Central memory CD4-positive, alpha-beta T cell (primary cell): ENCODE measurements around the gene GPATCH8.
"Not testable (repeated sequence)": the region's sequence is repeated elsewhere in the genome, so short reads cannot be mapped to it uniquely, and the experiment has no call there.

Source experiments
- DNase-seq: peaks from one replicate; pipeline ENCODE4 v3.0.0; 2022

GPATCH8 gene

DNA sequence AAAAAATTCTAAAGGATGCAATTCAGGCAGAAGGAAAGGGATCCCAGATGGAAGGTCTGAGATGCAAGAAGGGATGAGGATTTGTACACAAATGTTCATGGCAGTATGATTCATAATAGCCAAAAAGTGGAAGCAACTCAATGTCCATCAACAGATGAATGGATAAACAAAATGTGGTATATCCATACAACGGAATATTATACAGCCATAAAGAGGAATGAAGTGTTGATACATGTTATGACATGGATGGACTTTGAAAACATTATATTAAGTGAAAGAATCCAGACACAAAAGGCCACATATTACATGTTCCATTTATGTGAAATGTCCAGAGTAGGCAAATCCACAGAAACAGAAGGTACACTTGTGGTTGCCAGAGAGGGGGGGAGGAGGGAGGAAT, 23.9 kb upstream of the GPATCH8 start:
- no peak for DNase-seq

DNA sequence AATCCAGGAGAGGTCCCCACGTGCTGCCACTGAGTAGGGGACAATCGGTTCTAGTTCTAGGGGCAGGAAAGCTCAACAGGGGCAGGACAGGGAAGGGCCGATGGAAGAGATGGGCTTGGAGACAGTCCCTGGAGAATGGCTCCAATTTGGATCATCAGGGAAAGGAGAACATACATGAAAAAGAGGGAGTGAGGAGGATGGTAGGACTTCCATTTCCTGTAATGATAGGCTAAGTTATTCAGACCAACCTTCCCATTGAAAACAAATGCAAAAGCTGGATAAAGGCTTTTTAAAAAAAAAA, 20.4 kb upstream of the GPATCH8 start:
- DNase-seq: no peak

DNA sequence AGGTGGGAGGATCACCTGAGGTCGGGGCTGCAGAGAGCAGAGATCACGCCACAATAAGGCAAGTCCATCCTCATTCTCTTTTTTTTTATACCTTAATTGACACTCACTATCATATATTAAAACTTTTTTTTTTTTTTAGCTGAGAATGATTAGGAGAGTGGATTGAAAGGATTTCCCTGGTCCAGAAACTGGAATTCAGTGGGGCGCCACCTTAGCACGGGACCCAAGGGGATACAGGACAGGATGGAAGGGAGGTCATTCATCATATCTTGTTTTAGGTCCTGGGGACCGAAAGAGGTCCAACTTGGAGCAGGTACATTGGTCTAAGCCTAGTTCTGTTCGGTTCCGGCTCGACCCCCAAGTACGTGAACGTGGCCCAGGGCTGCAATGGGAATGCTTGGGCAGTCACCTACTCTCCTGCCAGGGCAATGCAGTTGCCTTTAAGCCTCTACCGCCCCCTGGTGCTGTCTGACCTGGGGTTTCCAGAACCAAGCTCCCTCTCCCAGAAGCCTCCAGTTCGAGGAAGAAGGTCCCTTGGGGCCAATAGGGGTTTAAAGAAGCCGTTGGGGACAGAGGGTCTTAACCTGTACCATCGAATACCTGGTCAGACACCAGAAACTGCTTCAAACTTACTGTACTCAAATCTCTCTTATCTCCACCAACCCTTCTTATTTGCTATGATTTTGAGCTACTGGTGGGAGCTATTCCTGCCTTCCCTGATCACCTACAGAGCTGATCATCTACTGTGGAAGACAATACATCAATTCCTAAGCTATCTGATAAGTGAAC, 19.9 kb upstream of the GPATCH8 start:
- DNase-seq: no peak

DNA sequence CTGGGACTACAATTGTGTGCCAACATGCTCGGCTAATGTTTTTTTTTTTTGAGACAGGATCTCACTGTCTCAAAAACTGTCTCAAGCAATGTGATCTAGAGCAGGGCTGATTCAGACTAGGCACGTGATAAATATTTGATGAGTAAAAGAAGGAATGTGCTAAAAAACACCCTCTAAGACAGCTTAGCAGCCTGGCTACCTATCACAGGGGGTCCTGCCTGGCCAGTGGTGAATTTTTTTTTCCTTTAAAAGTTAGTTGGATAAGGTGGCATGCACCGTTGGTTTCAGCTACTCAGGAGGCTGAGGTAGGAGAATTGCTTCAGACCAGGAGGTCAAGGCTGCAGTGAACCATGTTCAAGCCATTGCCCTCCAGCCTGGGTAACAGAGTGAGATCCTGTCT, 14.8 kb upstream of the GPATCH8 start:
- no peak for DNase-seq

DNA sequence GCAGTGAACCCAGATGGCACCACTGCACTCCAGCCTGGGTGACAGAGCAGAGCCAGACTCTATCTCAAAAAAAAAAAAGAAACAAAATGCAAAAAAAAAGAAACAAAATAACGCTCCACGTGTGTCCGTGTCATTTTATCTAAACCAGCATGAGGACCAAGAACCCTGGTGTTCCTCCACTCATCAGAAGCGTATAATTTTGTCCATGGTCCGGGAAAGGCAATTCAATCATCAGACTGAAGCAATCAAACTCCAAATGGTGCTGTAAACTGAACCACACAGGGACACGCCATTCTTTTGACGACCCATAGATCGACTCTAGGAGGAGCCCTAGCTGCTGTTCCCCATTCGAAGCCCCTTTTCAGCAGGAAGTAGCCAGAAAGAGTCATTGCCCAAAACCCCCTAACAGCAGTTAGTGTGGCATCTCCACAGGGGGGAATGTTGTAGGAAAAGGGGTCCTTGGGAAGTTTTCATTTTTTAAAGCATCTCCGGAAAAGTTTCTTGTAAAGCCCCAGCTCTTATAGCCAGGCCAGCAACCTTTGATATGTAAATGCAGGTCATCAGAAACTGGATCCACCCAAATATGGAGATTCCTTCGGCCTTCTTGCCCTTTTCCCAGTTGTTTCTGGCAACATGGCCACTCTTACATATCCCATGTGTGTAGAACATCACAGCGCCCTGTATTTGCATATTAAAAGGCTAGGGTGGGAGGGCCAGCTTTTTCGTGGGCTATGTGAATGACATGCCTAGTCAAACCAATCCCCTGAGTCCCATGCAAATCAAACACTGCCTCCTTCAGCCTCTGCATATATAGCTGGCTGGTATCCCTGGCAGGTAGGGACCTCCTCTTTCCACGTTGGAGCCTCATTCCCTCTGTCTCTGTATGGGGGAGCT, 8.3 kb upstream of the GPATCH8 start:
- not testable (repeated sequence) for DNase-seq

DNA sequence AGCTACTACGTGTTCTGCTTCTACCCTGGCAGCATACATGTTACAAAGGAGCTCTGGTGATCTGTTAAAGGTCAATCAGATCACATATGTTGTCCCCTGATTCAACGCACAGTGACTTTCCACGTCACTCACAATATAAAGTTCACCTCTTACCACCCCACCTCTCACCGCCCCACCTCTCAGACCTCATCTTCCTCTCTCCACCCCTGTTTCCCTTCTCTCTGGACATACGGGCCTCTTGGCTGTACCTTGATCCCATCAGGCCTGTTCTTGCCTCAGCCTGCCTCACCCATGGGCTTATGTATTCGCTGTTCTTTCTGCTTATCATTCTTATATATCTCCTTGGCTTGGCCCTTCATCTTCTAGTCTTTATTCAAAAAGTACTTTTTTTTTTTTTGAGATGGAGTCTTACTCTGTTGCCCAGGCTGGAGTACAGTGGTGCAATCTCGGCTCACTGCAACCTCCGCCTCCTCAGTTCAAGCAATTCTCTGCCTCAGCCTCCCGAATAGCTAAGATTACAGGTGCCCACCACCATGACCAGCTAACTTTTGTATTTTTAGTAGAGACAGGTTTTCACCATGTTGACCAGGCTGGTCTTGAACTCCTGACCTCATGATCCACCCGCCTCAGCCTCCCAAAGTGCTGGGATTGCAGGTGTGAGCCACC, 3.9 kb upstream of the GPATCH8 start:
- not testable (repeated sequence) for DNase-seq

DNA sequence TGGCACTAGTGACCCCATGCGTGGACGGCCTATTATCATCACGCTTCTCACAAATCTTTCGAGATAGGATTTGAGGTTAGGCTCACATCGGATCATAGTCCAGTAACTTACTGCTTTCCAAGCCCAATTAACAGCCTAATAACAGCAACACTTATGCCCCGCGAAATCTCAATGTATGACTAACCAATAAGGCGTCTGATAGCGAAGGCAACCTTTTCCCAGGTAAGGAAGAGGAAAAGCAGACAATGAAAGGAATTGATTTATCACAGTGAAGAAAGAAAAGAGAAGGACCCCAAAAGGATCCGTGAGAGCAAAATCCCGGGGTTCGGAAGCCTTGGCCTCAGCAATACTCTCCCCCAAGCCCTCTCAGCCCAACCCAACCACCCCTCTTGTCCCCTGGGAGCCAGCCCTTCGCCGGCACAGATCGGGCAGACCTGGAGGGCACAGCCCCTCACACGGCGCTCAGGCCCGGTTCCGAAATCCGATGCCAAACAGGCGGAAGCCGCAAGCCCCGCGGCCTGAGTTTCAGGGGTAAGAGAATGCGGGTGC, 534 bp downstream of the GPATCH8 start:
- DNase-seq: no peak

DNA sequence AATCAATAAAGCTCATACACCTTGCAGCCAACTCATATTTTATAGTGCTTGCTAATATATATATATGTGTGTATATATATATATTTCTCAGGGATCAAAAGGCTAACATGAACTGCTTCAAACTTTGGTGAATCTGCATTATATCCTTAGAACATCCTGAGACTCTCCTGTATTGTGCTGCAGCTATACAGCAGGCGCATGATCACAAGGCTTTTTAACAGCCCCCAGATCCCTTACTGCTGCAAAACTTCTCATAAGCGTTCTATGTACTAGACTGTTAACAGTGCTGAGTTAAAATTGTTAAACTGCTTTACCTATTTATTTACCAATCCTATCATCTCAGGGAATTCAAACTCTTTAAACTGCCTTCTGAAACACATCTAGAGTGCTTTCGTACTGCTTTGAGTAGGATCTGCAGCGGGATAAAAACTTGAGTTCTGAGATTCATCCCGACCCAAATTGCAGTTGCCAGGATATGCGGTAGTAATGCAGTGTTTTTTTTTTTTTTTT, 1.3 kb downstream of the GPATCH8 start:
- DNase-seq: no peak

DNA sequence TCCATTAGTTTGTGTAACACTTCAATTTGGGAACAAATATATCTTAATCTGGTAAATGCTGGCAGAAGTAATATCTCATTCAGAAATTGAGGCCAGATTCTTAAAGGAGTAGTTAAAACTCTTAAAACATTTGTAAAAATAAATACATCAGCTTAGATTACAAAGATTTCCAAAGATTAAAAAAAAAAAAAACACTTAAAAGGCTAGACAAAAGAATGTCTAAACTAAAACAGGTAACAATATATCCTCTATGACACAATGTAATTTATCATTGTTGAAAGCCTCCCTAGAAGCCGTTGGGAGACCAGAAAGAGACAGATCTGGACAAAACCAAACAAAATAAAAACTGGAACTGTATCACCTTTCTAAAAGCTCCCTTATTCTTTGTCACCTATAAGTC, 3.5 kb downstream of the GPATCH8 start:
- no peak for DNase-seq

DNA sequence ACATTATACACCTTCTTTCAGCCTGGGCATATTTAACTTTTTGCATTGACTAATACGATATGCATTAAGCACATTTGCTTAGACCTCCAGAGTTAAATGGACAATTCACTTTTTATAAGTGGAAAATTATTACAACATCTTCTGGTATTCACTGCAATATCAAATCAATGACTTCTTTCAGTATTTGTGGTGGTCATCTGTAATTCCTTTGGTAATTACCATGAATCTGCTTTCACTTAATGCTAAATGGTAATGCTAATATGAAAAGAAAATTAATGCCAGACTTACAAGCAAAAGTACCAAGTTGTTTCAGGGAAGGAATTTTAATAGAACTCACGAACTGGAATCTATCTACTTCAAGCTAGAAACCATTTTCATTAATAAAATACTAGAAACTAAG, 6.4 kb downstream of the GPATCH8 start:
- no peak for DNase-seq

DNA sequence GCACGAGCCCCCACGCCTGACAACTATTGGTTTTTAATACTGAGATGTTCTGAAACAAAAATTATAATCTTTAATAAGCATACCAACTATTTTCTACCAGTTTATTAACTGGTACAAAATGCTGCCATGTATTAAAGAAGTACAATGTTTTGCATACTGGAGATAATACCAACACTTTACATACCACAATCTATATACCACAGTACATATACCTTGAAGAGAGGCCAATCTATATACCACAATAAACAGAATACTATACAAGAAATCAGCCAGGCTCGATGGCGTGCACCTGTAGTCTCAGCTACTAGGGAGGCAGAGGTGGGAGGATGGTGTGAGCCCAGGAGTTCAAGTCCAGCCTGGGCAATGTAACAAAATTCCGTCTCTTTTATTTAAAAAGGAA, 9.9 kb downstream of the GPATCH8 start:
- no peak for DNase-seq

DNA sequence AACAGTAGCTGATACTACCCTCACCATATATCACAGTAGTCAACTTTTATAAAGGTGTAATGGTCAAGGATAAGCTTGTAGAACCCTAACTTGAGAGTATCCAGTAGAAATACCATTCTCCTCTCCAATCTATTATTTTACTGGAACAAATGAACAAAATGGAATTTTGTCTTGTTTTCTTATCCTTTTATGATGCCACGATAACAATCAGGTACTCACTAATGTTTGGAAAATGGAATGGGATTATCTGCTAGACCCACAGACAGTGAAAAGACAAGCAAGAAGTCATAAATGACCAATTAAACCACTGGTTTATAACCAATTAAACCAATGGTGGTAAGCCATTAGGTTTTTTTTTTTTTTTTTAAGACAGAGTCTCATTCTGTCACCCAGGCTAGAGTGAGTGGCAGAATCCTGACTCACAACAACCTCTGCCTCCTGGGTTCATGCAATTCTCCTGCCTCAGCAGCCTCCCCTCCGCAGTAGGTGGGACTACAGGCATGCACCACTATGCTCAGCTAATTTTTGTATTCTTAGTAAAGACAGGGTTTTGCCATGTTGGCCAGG, 10.4 kb downstream of the GPATCH8 start:
- DNase-seq: no peak

DNA sequence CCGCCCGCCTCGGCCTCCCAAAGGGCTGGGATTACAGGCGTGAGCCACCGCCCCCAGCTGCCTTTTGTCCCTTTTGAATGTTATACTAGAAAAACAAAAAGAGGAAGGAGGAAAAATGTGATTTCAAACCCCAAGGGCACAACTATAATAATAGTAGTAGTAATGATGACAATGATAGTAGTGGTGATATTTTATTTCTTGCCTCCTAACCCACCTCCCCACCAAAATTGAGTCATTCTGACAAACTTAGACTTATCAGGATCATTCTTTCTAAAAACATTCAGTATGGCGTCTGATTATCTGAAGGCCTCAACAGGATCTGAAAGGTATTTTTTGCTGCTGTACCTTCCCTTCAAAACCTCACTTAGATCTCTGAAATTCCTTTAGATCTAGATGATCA, 13.6 kb downstream of the GPATCH8 start:
- no peak for DNase-seq

DNA sequence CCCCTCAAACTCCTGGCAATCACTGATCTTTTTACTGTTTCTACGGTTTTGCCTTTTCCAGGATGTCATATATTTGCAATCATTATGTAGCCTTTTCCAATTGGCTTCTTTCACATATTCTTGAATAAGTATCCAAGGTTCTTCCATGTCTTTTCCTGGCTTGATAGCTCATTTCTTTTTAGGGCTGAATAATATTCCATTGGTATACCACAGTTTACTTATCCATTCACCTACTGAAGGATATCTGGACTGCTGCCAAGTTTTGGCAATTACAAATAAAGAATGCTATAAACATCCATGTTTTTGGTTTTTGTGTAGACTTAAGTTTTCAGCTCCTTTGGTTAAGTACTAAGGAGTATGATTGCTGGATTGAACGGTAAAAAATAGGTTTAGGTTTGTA, 16.0 kb downstream of the GPATCH8 start:
- DNase-seq: no peak

DNA sequence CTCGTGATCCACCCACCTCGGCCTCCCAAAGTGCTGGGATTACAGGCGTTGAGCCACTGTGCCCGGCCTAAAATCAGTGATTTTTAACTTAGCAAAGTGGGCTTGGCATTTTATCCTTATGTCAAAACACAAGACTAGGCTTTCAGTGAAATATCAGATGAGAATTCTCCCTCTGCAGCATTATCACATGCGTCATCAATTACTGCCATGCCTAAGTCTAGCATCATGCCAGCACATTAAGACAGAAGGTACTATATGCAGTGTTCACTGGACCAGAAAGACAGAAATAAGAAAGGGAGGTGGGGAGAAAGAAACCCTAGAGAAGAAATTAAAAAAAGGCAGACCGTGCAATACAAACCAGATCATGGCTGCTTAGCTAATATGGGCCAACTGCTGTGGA, 29.8 kb downstream of the GPATCH8 start:
- DNase-seq: no peak

DNA sequence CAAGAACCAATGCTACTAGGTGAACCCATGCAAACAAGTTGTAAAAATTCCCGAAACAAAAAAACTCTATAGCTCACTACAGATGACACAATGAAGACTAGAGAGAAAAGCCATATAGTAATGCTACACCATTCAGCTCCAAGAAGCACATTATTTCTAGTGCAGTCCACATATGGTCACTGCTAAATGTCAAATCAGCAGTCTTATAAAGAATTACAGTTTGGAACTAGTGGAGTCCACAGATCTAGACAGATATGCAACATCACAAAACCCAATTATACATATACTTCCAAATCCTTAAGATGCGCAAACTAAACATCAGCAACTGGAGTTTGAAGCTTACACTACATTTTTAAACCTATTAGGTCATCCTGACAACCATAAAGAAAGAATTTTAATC, 33.5 kb downstream of the GPATCH8 start:
- no peak for DNase-seq

DNA sequence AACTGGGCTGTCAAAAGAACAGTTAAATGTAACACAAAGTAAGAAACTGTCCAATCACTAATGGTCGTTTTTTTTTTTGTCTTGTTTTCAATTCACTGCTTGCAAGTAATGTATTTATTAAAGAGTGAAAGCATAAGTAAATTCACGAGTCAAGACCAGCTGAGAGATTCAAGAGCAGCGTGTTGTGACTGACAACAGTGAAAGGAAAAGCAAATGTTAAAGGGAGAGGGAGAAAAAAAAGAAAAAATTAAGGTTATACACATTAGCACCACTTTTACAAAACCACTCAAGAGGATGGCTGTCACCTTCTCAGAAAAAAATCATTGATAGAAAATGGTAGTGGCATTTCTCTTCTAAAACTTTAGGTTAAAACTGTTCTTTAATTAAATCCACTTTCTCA, 36.1 kb downstream of the GPATCH8 start:
- no peak for DNase-seq

DNA sequence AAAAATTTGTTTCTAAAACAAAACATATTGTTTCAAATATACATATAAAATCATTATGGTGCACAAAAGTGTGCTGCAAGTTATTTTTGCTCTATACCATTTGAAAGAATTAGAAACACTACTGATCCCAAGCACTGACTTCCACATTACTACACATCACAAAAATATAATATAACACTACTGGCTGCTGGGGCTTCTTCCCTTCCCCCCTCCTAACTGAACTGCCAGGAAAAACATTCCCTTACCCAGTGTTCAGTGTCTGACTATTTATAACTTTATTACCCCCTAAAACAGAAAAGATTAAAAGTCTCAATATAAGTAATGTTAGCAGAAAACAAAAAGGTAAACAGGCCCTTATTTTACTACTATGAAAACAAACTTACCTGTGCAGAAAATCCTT, 36.9 kb downstream of the GPATCH8 start:
- DNase-seq: no peak

DNA sequence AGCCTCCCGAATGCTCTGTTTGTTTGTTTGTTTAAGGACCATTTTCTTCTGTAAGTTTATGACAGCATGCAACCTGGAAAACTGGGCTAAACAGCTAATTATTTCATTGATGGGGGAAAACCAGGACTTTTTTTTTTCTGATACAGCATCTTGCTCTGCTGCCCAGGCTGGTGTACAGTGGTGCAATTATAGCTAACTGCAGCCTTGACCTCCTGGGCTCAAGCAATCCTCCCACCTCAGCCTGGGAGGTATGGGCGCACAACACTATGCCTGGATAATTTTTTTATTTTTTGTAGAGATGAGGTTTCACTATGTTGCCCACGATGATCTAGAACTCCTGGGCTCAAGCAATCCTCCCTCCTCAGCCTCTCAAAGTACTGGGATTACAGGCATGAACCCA, 37.3 kb downstream of the GPATCH8 start:
- no peak for DNase-seq

DNA sequence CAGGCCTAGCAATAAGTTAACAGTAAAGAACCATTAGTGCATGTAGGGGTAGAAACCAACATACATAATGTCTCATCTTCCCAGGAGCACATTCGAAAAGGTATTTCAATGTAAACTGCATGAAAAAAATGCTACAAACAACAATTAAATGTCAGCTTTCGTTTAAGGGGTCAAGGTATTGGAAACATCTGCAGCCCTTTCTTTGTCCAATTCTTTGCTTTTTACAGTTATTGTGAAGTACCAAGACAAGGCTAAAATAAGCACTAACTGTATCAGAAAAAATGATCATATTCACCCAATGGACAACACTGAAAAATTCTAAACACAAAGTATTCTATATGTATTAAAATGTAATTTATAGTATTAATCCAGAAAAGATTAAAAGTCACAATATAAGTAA, 37.9 kb downstream of the GPATCH8 start:
- no peak for DNase-seq

DNA sequence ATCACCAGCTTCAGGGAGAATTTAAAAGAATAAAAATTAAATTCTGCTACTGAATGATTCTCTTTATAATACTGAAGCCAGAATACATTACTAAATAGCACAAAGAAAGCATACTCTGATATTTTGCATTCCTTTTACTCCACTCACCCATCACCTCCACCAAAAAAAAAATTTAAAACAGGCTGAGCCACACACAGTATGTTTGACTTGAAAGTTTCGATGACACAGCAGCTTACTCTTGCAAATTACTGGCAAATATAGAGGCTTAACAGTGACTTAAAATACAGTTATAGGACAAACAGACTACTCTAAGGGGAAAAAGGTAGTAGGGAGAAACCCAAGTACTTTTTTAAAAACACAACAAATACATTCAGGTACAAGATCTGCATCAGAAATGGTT, 39.2 kb downstream of the GPATCH8 start:
- no peak for DNase-seq

DNA sequence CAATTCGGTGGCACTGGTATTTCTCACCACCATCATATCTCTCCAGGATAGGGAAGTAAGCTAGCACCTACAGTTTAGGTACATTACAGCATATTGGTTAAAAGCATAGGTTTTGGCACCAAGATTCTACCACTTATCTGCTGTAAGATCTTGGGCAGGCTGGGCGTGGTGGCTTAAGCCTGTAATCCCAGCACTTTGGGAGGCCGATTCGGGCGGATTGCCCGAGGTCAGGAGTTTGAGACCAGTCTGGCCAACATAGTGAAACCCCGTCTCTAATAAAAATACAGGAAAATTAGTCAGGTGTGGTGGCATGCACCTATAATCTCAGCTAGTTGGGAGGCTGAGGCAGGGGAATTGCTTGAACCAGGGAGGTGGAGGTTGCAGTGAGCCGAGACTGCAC, 51.4 kb downstream of the GPATCH8 start:
- DNase-seq: no peak

DNA sequence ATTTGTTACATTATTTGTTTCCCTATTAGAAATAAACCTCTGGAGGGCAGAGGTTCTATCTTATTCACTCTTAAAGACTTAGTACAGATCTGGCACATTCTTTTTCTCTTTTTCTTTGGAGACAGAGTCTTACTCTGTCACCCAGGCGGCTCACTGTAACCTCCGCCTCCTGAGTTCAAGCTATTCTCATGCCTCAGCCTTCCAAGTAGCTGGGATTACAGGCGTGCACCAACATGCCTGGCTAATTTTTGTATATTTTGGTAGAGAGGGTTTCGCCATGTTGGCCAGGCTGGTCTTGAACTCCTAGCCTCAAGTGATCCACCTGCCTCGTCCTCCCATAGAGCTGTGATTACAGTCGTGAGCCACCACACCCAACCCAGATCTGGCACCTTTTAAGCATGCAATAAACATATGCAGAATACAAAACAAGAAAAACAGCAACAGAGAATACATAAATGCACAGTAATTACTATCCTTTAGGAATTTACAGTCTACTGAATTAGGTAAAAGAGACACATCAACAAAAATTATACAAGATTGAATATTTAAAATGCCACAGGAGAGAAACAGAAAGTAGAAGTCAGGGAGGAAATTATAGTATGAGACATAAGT, 52.1 kb downstream of the GPATCH8 start:
- DNase-seq: no peak
